GM20000 (cell line): Measurements from ENCODE around the gene TRIO.

Source experiments
- DNase-seq: peaks from one replicate; pipeline ENCODE4 v3.0.0; 2012; ENCODE audit warnings: low spot score
- CTCF ChIP-seq: IDR thresholded peaks from 2 replicates; pipeline ENCODE4 v1.5.1; 2012; ENCODE audit warnings: mild to moderate bottlenecking, control low read depth; ENCODE audit errors: extremely low read depth, missing control alignments

The TRIO gene

GRCh38 chr5:14249258-14250082, 106.3 kb downstream of the TRIO start:
- no peak for TF ChIP-seq CTCF
- no peak for DNase-seq

GRCh38 chr5:14250084-14250695, 107.0 kb downstream of the TRIO start:
- no peak for DNase-seq
- TF ChIP-seq CTCF: no peak

- DNase-seq: no peak
- TF ChIP-seq CTCF: no peak
Measured at GRCh38 chr5:14250748-14251701, 107.9 kb downstream of the TRIO start.

GRCh38 chr5:14251733-14252132, 108.6 kb downstream of the TRIO start:
- no peak for TF ChIP-seq CTCF
- DNase-seq: no peak

GRCh38 chr5:14252793-14253192, 109.7 kb downstream of the TRIO start:
- no peak for TF ChIP-seq CTCF
- no peak for DNase-seq

- TF ChIP-seq CTCF: no peak
- DNase-seq: no peak
Measured at GRCh38 chr5:14254686-14255085, 111.5 kb downstream of the TRIO start.
